ENCODE measurements around the gene UCHL5. TPM values are rescaled to one million over a fixed set of nuclear protein-coding genes. Genes with fewer than 3 reads are reported as not detected.

The UCHL5 gene
- total and polyA plus RNA-seq, 2 of the 13 experiments (the other 11 are each of a cell fraction or from before 2014, with no cell fraction given), result 18.2 to 44.1 TPM

DNA sequence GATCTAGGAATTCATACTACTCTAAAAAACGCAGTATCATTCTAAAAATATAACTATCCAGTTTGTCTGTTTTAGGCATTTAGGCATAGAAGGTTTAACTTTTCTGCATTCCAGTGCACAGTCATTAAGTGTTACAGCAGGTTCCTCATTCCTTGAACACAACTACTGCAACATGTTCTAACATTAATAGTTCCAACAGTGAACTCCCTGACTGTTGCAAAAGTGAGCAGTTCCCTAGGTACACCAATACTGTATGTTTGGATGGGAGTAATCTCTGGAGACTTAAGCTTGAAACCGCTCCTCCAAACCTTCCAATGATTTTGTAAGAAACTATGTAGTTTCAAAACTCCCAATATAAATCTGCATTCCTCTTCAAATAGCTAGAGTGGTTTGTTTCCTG, 46.2 kb downstream of the UCHL5 start:
- no peak for FAIRE-seq

More for the DNA sequence above, 46.2 kb downstream of the UCHL5 start:
- ATAC-seq, result no peak
- WGBS (ENCODE audit: low lambda C conversion rate), result 91% methylated on average over 2 of the region's 2 CpGs
- intact Hi-C loops (cut with micrococcal nuclease; ENCODE audit: unreplicated experiment), result no loop called here
- Histone ChIP-seq H3K36me3 (replicated peaks in 1 of 2; ENCODE audit: control insufficient read depth in 1 of 2, insufficient read depth in 2 of 2, low read length in 2 of 2) (peaks cover 0 to 2% of the 10 kb centered on the region in 2 experiments; a peak in 2 of 5 replicates), H3K27ac (ENCODE audit: extremely low read length, insufficient read depth, low read length) (no peak overlapping the region), H3K9ac (ENCODE audit: insufficient read depth, low read depth, low read length) (no peak overlapping the region), H2AFZ (ENCODE audit: low read length) (no peak overlapping the region), H3K27me3 (ENCODE audit: control insufficient read depth in 1 of 2, insufficient read depth in 2 of 2, low read length in 2 of 2) (no peaks in the 10 kb centered on the region), H3K4me3 (replicated peaks in 1 of 3; ENCODE audit: insufficient read depth in 1 of 3, low read depth in 2 of 3, low read length in 3 of 3) (no peak overlapping the region), H3K4me1 (ENCODE audit: insufficient read depth, low read length) (peaks cover 22% of the 10 kb centered on the region), H3K79me2 (ENCODE audit: insufficient read depth, low read length) (no peaks in the 10 kb centered on the region), H3K9me3 (ENCODE audit: low read length) (no peaks in the 10 kb centered on the region), H3K4me2 (ENCODE audit: low read depth, low read length) (no peak overlapping the region), H4K20me1 (ENCODE audit: insufficient read depth, low read length) (no peaks in the 10 kb centered on the region)
- CTCF ChIA-PET (ENCODE audit: low intra/inter-chr PET ratio, low total read pairs), result no interaction called here
- no TSS peak for BruUV-seq (replicated peaks)
- POLR2A ChIA-PET, result no interaction called here
- DNase-seq (ENCODE audit: low spot score), result no peak
- in situ Hi-C loops (cut with HindIII; ENCODE audit: extremely low pct_ligation_motif_present, low pct_unique_long_range_greater_than_20kb), result no loop called here
- no peak for TF ChIP-seq TEAD3 (CRISPR knock-in tag; optimal IDR thresholded peaks at IDR 0.05; ENCODE audit: borderline replicate concordance)
- no peak for TF ChIP-seq PPARG (CRISPR knock-in tag; conservative IDR thresholded peaks at IDR 0.05)
- TF ChIP-seq RARA (CRISPR knock-in tag; IDR thresholded peaks at IDR 0.05), result no peak
- TF ChIP-seq ZBTB7B (CRISPR knock-in tag; IDR thresholded peaks at IDR 0.05), result no peak
- TF ChIP-seq NR2F2 (IDR thresholded peaks at IDR 0.05; ENCODE audit: borderline replicate concordance, low read depth), result no peak
- TF ChIP-seq CBX5 (CRISPR knock-in tag; IDR thresholded peaks at IDR 0.05; ENCODE audit: borderline replicate concordance), result no peak
- no peak for TF ChIP-seq NFIB (CRISPR knock-in tag; IDR thresholded peaks at IDR 0.05; ENCODE audit: borderline replicate concordance)
- TF ChIP-seq, protein P1, sequence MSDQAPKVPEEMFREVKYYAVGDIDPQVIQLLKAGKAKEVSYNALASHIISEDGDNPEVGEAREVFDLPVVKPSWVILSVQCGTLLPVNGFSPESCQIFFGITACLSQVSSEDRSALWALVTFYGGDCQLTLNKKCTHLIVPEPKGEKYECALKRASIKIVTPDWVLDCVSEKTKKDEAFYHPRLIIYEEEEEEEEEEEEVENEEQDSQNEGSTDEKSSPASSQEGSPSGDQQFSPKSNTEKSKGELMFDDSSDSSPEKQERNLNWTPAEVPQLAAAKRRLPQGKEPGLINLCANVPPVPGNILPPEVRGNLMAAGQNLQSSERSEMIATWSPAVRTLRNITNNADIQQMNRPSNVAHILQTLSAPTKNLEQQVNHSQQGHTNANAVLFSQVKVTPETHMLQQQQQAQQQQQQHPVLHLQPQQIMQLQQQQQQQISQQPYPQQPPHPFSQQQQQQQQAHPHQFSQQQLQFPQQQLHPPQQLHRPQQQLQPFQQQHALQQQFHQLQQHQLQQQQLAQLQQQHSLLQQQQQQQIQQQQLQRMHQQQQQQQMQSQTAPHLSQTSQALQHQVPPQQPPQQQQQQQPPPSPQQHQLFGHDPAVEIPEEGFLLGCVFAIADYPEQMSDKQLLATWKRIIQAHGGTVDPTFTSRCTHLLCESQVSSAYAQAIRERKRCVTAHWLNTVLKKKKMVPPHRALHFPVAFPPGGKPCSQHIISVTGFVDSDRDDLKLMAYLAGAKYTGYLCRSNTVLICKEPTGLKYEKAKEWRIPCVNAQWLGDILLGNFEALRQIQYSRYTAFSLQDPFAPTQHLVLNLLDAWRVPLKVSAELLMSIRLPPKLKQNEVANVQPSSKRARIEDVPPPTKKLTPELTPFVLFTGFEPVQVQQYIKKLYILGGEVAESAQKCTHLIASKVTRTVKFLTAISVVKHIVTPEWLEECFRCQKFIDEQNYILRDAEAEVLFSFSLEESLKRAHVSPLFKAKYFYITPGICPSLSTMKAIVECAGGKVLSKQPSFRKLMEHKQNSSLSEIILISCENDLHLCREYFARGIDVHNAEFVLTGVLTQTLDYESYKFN (CRISPR knock-in tag; conservative IDR thresholded peaks at IDR 0.05), result no peak
- TF ChIP-seq, protein P2, sequence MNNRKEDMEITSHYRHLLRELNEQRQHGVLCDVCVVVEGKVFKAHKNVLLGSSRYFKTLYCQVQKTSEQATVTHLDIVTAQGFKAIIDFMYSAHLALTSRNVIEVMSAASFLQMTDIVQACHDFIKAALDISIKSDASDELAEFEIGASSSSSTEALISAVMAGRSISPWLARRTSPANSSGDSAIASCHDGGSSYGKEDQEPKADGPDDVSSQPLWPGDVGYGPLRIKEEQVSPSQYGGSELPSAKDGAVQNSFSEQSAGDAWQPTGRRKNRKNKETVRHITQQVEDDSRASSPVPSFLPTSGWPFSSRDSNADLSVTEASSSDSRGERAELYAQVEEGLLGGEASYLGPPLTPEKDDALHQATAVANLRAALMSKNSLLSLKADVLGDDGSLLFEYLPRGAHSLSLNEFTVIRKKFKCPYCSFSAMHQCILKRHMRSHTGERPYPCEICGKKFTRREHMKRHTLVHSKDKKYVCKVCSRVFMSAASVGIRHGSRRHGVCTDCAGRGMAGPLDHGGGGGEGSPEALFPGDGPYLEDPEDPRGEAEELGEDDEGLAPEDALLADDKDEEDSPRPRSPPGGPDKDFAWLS (CRISPR knock-in tag; IDR thresholded peaks at IDR 0.05; ENCODE audit: borderline replicate concordance), result no peak
- TF ChIP-seq, protein P3, sequence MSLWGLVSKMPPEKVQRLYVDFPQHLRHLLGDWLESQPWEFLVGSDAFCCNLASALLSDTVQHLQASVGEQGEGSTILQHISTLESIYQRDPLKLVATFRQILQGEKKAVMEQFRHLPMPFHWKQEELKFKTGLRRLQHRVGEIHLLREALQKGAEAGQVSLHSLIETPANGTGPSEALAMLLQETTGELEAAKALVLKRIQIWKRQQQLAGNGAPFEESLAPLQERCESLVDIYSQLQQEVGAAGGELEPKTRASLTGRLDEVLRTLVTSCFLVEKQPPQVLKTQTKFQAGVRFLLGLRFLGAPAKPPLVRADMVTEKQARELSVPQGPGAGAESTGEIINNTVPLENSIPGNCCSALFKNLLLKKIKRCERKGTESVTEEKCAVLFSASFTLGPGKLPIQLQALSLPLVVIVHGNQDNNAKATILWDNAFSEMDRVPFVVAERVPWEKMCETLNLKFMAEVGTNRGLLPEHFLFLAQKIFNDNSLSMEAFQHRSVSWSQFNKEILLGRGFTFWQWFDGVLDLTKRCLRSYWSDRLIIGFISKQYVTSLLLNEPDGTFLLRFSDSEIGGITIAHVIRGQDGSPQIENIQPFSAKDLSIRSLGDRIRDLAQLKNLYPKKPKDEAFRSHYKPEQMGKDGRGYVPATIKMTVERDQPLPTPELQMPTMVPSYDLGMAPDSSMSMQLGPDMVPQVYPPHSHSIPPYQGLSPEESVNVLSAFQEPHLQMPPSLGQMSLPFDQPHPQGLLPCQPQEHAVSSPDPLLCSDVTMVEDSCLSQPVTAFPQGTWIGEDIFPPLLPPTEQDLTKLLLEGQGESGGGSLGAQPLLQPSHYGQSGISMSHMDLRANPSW (CRISPR knock-in tag; IDR thresholded peaks at IDR 0.05; ENCODE audit: borderline replicate concordance), result no peak

Data from HepG2 (cell line).